NCI-H82 (cell line): Measurements from ENCODE around the gene KIRREL2.
A peak's percentile ranks its signal among the peaks of the same experiment; 100 is the strongest.
"Not testable (repeated sequence)": the region's sequence is repeated elsewhere in the genome, so short reads cannot be mapped to it uniquely, and the experiment has no call there.

Source experiments
- DNase-seq: peaks from one replicate; lab custom pipeline; 2025; lab: John Stamatoyannopoulos, UW

The KIRREL2 gene

DNA sequence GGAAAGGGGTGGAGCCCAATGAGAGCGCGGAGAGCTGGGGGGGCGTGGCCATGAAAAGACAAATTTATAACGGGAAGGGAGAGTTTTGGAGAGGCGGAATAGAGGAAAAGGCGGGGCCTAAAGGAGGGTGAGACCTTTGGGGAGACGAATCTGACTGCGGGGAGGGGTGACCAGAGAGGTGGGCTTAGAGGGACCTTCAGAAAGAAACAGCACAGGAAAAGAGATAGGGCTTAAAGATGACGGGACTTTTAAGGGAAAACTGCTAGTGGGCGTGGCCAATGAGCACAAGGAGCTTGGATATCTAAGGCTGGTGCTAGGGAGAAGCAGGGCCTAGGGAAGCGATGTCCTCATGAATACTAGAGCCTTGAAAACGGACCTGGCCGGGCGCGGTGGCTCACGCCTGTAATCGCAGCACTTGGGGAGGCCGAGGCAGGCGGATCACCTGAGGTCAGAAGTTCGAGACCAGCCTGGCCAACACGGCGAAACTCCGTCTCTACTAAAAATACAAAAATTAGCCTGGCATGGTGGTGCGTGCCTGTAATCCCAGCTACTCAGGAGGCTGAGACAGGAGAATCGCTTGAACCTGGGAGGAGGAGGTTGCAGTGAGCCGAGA is 13.5 kb downstream of the KIRREL2 start:
- DNase-seq = not testable (repeated sequence)

GRCh38 chr19:35870798-35871197 is 14.1 kb downstream of the KIRREL2 start:
- no peak for DNase-seq

- no peak for DNase-seq
Observed at GRCh38 chr19:35871611-35872010, 14.9 kb downstream of the KIRREL2 start.

DNA sequence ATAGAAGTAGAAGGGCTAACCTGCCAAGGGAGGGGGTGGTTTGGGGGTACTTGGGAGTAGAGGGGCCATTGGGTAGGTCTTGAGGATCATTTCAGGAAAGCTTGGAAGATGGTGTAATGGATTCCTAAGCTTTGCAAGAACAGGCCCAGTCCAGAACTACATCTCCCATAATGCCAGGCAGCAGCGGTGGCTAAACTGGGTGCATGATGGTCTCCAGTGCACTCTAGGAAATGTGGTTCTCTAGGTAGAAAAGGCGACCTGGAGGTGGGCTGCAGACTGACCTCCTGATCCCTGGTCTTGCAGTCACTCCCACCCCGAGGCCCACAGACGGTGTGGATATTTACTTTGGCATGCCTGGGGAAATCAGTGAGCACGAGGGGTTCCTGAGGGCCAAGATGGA is 15.5 kb downstream of the KIRREL2 start:
- DNase-seq = peak; percentile 24

- DNase-seq = no peak
Observed at GRCh38 chr19:35874392-35874930, 17.8 kb downstream of the KIRREL2 start.

GRCh38 chr19:35879068-35879467 is 22.4 kb downstream of the KIRREL2 start:
- no peak for DNase-seq

DNA sequence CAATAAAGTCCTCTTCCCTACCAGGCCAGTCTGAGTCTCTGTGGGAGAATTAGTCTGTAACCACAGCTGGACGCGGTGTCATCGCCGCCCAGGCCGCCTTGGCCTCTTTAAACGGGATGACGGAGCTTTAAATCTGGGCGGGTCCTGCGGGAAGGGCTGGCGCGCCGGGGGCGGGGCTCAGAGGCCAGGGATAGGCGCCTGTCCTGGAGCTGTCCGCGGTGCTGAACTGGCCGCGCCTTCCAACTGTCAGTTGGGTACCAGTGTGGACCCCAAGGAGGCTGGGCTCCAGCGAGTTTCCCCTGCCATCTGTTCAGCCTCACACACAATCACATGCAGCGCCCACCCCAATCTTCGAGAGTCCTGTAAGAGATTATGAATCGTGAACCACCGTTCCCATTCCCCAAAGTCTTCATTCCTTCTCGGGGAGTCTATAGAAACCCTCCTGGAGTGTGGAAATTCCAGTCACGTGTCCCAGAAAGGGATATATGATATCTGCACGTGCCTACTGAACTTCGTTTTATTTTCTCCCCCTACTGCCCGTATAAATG is 23.1 kb downstream of the KIRREL2 start:
- DNase-seq = peak; percentile 91

- DNase-seq = peak; percentile 88
Observed at GRCh38 chr19:35882114-35882832, 25.6 kb downstream of the KIRREL2 start.

DNA sequence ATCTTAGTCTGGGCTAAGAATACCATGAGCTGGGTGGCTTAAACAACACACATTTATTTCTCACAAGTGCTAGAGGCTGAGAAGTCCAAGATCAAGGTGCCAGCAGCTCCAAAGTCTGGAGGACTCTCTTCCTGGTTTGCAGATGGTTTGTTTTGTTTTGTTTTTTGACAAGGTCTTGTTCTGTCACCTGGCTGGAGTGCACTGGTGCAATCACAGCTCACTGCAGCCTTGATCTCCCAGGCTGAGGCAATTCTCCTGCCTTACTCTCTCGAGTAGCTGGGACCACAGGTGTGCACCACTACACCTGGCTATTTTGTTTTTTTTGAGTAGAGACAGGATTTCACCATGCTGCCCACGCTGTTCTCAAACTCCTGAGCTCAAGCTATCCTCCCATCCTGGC is 27.2 kb downstream of the KIRREL2 start:
- DNase-seq = no peak

DNA sequence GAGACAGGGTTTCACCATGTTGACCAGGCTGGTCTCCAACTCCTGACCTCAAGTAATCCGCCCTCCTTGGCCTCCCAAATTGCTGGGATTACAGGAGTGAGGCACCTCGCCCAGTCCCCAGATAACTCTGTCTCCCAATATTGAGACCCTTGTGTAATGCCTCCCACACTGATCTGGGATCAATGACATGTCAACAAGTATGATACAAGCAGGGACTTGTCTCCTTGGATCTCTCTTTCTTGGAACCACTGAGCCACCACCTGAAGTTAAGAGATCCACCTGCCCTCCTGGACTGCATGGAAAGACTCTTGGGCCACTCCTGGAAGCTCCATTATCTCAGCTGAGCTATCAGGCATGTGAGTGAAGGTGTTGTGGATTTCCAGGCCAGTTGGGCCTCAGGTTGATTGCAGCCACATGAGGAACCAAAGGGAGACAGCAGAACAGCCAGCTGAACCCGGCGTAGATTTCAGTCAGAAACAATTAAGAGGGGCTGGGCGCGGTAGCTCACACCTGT is 28.6 kb downstream of the KIRREL2 start:
- DNase-seq = no peak

DNA sequence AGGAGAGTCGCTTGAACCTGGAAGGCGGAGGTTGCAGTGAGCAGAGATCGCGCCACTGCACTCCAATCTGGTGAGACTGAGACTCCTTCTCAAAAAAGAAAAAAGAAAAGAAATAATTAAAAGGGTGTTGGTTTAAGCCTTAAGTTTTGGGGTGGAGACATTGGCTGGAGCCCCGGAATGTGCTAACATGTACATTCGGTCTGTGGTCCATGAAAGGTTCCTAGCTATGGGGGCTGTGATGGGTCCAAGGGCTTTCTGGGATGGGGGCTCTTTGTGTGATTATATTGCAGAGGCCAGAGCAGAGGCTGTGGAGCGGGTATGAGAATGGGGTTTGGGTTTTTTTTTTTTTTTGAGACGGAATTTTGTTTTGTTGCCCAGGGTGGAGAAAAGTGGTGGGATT is 29.2 kb downstream of the KIRREL2 start:
- no peak for DNase-seq

- DNase-seq = no peak
Observed at GRCh38 chr19:35887197-35887596, 30.5 kb downstream of the KIRREL2 start.

- no peak for DNase-seq
Observed at GRCh38 chr19:35888398-35888797, 31.7 kb downstream of the KIRREL2 start.

- no peak for DNase-seq
Observed at GRCh38 chr19:35889370-35890112, 32.8 kb downstream of the KIRREL2 start.

DNA sequence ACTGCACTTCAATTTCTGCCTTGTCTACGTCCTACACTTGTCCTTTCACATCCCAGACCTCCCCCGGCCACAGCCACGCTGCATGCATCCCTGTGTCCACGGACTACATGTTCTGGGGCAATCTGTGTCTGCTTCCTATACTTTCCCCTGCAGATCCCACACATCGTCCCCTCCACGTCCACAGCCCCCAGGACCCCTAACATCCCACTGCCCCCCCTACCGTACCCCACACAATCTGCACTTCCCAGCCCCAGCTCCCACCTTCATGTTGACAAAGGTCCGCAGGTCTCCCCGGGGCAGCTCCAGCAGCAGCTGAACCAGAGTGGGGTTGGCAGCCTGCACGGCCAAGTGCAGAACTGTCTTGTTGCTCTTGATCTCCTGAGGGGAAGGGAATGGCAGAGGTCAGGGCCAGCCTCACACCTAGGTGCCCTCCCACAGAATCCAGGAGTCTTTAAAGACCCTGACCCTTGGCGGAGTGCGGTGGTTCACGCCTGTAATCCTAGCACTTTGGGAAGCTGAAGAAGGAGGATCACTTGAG is 33.5 kb downstream of the KIRREL2 start:
- DNase-seq = no peak

DNA sequence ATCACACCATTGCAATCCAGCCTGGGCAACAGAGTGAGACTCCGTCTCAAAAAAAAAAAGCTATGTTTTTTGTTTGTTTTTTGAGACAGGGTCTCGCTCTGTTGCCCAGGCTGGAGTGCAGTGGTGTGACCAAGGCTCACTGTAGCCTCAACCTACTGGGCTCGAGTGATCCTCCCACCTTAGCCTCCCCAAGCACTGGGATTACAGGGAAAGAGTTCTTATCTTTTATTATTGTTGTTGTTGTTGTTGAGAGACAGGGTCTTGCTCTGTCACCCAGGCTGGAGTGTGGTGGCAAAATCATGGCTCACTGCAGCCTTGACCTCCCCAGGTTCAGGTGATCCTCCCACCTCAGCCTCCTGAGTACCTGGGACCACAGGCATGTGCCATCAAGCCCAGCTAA is 35.1 kb downstream of the KIRREL2 start:
- not testable (repeated sequence) for DNase-seq

- no peak for DNase-seq
Observed at GRCh38 chr19:35894342-35894741, 37.6 kb downstream of the KIRREL2 start.

DNA sequence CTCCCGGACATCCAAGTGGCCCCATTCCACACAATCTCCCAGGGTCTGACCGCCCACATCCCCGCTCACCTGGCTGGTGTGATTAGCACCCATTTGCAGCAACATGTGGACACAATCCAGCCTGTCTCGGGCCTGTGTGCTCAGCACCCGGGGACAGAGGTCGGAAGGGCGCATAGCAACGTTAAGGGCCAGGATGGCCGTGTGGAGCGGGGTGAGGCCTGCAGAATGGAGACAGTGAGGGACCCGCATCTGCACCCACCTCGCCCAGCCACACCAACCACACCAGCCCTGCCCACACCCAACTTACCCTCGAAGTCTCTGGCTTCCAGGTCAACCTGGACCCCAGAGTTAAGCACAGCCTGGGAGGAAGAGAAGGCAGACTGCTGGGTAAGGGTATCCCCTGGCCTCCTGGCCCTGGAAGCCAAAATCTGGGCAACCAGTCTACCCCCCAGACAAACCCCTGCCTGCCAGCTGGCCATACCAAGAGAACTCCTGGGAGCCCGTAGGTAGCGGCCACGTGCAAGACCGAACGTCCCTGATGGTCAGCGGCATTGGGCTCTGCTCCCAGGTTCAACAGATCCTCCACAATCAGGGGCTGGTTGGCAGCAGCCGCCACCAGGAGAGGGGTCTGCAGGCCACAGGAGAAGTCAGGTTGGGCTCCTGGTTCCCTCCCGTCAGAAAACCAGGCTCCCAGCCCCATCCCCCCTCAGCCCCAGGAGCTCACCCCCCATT is 39.4 kb downstream of the KIRREL2 start:
- DNase-seq = no peak

DNA sequence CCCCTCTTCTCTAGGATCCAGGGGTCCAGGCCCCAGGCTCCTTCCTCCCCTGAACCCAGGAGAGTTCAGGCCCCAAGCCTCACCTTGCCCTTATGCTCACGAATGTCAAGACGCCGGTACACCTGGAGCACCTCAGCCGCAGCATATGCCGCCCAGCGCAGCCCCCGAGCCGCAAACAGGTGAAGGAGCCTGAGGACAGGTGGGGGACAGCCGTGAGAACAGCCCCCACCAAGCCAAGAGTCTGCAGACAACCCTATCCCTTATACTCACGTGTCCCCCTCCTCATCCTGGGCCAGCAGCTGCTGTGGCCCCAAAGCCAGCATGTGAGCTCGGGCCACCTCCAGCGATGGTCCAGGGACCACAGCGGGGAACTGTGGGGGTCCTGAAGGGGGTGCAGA is 39.9 kb downstream of the KIRREL2 start:
- DNase-seq = no peak

DNA sequence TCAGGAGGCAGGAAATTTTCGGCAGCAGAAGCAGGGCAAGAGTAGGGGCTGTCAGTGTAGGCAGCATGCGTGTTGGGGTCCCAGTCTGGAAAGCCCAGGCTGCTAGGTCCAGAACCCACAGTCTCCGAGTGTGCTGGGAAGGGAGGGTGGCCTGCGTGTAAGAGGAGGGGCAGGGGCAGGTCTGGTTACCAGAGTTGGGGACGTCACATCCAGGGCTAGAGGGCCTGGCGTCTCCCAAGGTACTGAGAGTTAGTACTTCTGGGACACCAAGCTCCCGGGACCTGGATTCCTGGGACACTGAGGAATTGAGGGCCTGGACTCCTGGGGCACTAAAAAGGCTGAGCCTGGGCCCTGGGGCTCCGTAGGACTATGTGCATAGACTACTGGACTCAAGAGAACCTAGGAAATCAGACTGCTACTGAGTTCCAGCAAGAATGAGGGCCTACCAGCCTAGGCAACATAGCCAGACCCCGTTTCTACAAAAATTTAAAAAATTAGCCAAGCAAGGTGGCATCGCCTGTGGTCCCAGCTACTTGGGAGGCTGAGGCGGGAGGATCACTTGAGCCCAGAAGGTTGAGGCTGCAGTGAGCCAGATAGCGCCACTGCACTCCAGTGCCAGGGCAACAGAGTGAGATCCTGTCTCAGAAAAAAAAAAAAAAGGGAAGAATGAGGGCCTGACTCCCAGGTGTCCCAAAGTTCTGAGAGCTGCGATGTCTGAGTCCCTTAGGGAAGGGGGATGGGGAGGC is 41.2 kb downstream of the KIRREL2 start:
- no peak for DNase-seq

GRCh38 chr19:35898499-35898809 is 41.7 kb downstream of the KIRREL2 start:
- no peak for DNase-seq
